ENCODE measurements around the gene SMPD1. TPM values are rescaled to one million over a fixed set of nuclear protein-coding genes. Genes with fewer than 3 reads are reported as not detected.

Gene SMPD1
- total and polyA plus RNA-seq, 2 of the 8 experiments (the other 6 are each of a cell fraction or from before 2014, with no cell fraction given), result 1.9 to 2.4 TPM

- Histone ChIP-seq H3K18ac (ENCODE audit: extremely low read depth, low read length) (no peak overlapping the region), H3K27ac (ENCODE audit: low read depth, low read length) (no peak overlapping the region), H3K23me2 (ENCODE audit: low read depth, low read length) (no peaks in the 10 kb centered on the region; the same call in 1 of the 2 replicates), H3K79me1 (ENCODE audit: low read depth, low read length) (no peaks in the 10 kb centered on the region), H2BK15ac (ENCODE audit: low read length) (no peak overlapping the region), H2BK120ac (replicated peaks; ENCODE audit: low read depth, low read length) (no peak overlapping the region), H2BK5ac (ENCODE audit: low read depth, low read length) (no peak overlapping the region), H4K20me1 (replicated peaks in 1 of 2; ENCODE audit: control insufficient read depth in 1 of 2, insufficient read depth in 2 of 2, low read length in 2 of 2) (peaks cover 0 to 2% of the 10 kb centered on the region in 2 experiments), H2BK12ac (ENCODE audit: low read depth, low read length) (no peak overlapping the region), H3K4me2 (ENCODE audit: insufficient read depth in 1 of 2, low read depth in 2 of 2, low read length in 2 of 2) (no peak overlapping the region; a peak in 1 of 4 replicates), H3K14ac (ENCODE audit: insufficient read length) (no peak overlapping the region), H2BK20ac (ENCODE audit: low read length) (no peak overlapping the region), H3K79me2 (ENCODE audit: control insufficient read depth in 1 of 2, insufficient read depth in 2 of 2, low read length in 2 of 2) (no peaks in the 10 kb centered on the region), H3K56ac (replicated peaks; ENCODE audit: insufficient read length, low read depth, low read length) (no peak overlapping the region), H3K27me3 (replicated peaks in 1 of 4; ENCODE audit: control insufficient read depth in 3 of 4, extremely low read depth in 1 of 4, insufficient read depth in 3 of 4, low read length in 3 of 4) (peaks cover 2 to 8% (median 4%) of the 10 kb centered on the region in 4 experiments), H3K4me3 (ENCODE audit: extremely low read depth in 1 of 4, insufficient read depth in 2 of 4, low read depth in 3 of 4, low read length in 4 of 4) (no peak overlapping the region), H2AK5ac (ENCODE audit: low read depth, low read length) (no peak overlapping the region), H3K9ac (replicated peaks in 1 of 4; ENCODE audit: extremely low read depth in 1 of 4, low read depth in 3 of 4, low read length in 3 of 4) (no peak overlapping the region), H3K36me3 (ENCODE audit: control insufficient read depth in 2 of 4, insufficient read depth in 4 of 4, low read length in 3 of 4) (no peaks in the 10 kb centered on the region), H4K91ac (replicated peaks; ENCODE audit: insufficient read length, low read length) (no peak overlapping the region), H3K4ac (replicated peaks; ENCODE audit: insufficient read length, low read depth, low read length) (no peak overlapping the region), H2AFZ (ENCODE audit: low read length) (no peak overlapping the region), H3K9me3 (ENCODE audit: insufficient read depth in 2 of 2, low read depth in 1 of 2, low read length in 1 of 2) (no peaks in the 10 kb centered on the region), H3K4me1 (replicated peaks in 1 of 4; ENCODE audit: control insufficient read depth in 3 of 4, insufficient read depth in 4 of 4, low read length in 3 of 4) (peaks cover 2 to 12% (median 10%) of the 10 kb centered on the region in 4 experiments; a peak in 6 of 7 replicates), H4K8ac (ENCODE audit: extremely low read depth, insufficient read depth, low read length) (no peak overlapping the region), H3K23ac (ENCODE audit: insufficient read length) (no peak overlapping the region), H4K5ac (ENCODE audit: insufficient read length, low read depth, low read length) (no peak overlapping the region)
- WGBS, 2 experiments (ENCODE audit: extremely low coverage in 1 of 2, insufficient coverage in 1 of 2, insufficient read length in 1 of 2, insufficient replicate concordance in 2 of 2, low coverage in 1 of 2, low lambda C conversion rate in 2 of 2, missing lambda C conversion rate in 1 of 2), result 90% methylated on average over 1 of the region's 1 CpG; no CpG with 5 or more reads in 1 of the 2 experiments
- DNase-seq (ENCODE audit: low read depth in 1 of 2, low spot score in 2 of 2) (no peak), FAIRE-seq (no peak)
- ChIA-PET CTCF (ENCODE audit: partially characterized antibody) (interaction anchor here (0.7 to 21.5 kb wide), 7 partner anchors 10 to 117 kb away, joined by 3 to 585 read pairs (median 6); partner anchors contain the start of gene HPX), POLR2A (ENCODE audit: partially characterized antibody) (no interaction called here)
- TF ChIP-seq TAF7 (optimal IDR thresholded peaks at IDR 0.05; ENCODE audit: borderline replicate concordance, low read depth, low read length), result no peak
- TF ChIP-seq SIRT6 (IDR thresholded peaks at IDR 0.05; ENCODE audit: low read length), result no peak
- no peak for TF ChIP-seq POLR2AphosphoS5 (IDR thresholded peaks at IDR 0.05; ENCODE audit: low read depth, low read length)
- TF ChIP-seq ATF2 (IDR thresholded peaks at IDR 0.05; ENCODE audit: low read length), result no peak
- no peak for TF ChIP-seq RBBP5 (IDR thresholded peaks at IDR 0.05; ENCODE audit: borderline replicate concordance, low read depth, low read length)
- no peak for TF ChIP-seq TBP (IDR thresholded peaks at IDR 0.05; ENCODE audit: low read depth, low read length)
- TF ChIP-seq ZNF274 (IDR thresholded peaks at IDR 0.05; ENCODE audit: borderline replicate concordance, extremely low read depth, low read length), result no peak
- no peak for TF ChIP-seq SIX5 (IDR thresholded peaks at IDR 0.05; ENCODE audit: low read depth, low read length)
- no peak for TF ChIP-seq SAP30 (IDR thresholded peaks at IDR 0.05; ENCODE audit: insufficient read depth, insufficient replicate concordance, low read length)
- no peak for TF ChIP-seq KDM1A (IDR thresholded peaks at IDR 0.05; ENCODE audit: borderline replicate concordance, low read length)
- TF ChIP-seq YY1 (IDR thresholded peaks at IDR 0.05; ENCODE audit: low read depth, low read length), result no peak
- TF ChIP-seq JUN (IDR thresholded peaks at IDR 0.05; ENCODE audit: low read depth, low read length), result no peak
- no peak for TF ChIP-seq HDAC2 (IDR thresholded peaks at IDR 0.05; ENCODE audit: borderline replicate concordance in 1 of 2, low read depth in 2 of 2, low read length in 2 of 2)
These were observed 1.5 kb upstream of the SMPD1 start for GRCh38 chr11:6388748-6389147.
